HCT116 (cell line): Measurements from ENCODE around the gene CASK. TPM values are rescaled to one million over a fixed set of nuclear protein-coding genes. Genes with fewer than 3 reads are reported as not detected.
A peak's percentile ranks its signal among the peaks of the same experiment; 100 is the strongest.

Experiments used
- ATAC-seq: fragments of 200-7000 bp; cut with Tn5 transposase; 2 replicates; pipeline ENCODE4 v1.9.1; 2020; ENCODE audit warnings: mild to moderate bottlenecking, moderate library complexity
- BruUV-seq: library from RNA; stranded (reverse); fragments of 400-500 nt; replicated peaks from 2 replicates; lab custom pipeline; 2021; lab: Mats Ljungman, UMichigan
- CTCF ChIA-PET: fragments of 300-600 bp; sonication (Branson Sonifier 250); formaldehyde crosslinking; loops from one replicate; lab custom pipeline; 2021; ENCODE audit warnings: antibody characterized with exemption; lab: Charles Lee
- POLR2A ChIA-PET: fragments of 300-600, 350-600 bp; sonication (Branson Sonifier 250); formaldehyde crosslinking; loops from one replicate; lab custom pipeline; 2021; ENCODE audit warnings: antibody characterized with exemption; lab: Charles Lee
- RAD21 ChIA-PET, 2 experiments: fragments of 300-600 bp; sonication (Branson Sonifier 250); formaldehyde crosslinking; loops; one replicate each; lab custom pipeline; 2023; ENCODE audit warnings: low total read pairs in 2 of 2; ENCODE audit not compliant: uncharacterized antibody in 2 of 2, unreplicated experiment in 2 of 2, low non-redundant PET in 1 of 2; lab: Charles Lee
- DNase-seq: peaks from one replicate; pipeline ENCODE4 v3.0.0-alpha.2; 2010; ENCODE audit warnings: low read depth, low spot score
- H2AFZ ChIP-seq: fragments of 200-600 bp; shearing (Covaris generic), sonication (generic); 2 replicates; pipeline ENCODE4 v1.6.1; 2017; ENCODE audit warnings: low read depth, mixed run types, mixed read lengths, antibody characterized with exemption, low read length; ENCODE audit not compliant: poor library complexity, severe bottlenecking
- H3K27ac ChIP-seq: 2 replicates; pipeline ENCODE4 v1.5.1; 2012; ENCODE audit warnings: low read depth, low read length
- H3K27me3 ChIP-seq: fragments of 200-600 bp; sonication (generic); 2 replicates; pipeline ENCODE4 v1.6.1; 2016; ENCODE audit warnings: mixed run types, low read length, mixed read lengths; ENCODE audit not compliant: insufficient read depth
- H3K36me3 ChIP-seq, 2 experiments: fragments of 200-500 bp in 1 of 2; fragments of 200-600 bp in 1 of 2; sonication (Bioruptor generic) in 1 of 2; sonication (generic) in 1 of 2; 2 replicates each; pipeline versions ENCODE4 v1.5.1 to v1.6.1; 2014 to 2016; ENCODE audit warnings: low read length in 2 of 2, inconsistent platforms in 1 of 2, mixed read lengths in 1 of 2, mixed run types in 1 of 2; ENCODE audit not compliant: insufficient read depth in 2 of 2, control insufficient read depth in 1 of 2
- H3K4me1 ChIP-seq, 2 experiments: fragments of 200-600 bp in 1 of 2; sonication (generic) in 1 of 2; 2 replicates each; pipeline versions ENCODE4 v1.5.1 to v1.6.1; 2012 to 2017; ENCODE audit warnings: low read length in 2 of 2, inconsistent platforms in 1 of 2, mild to moderate bottlenecking in 1 of 2, mixed read lengths in 1 of 2, mixed run types in 1 of 2, moderate library complexity in 1 of 2; ENCODE audit not compliant: insufficient read depth in 2 of 2, control insufficient read depth in 1 of 2
- H3K4me2 ChIP-seq: fragments of 200-600 bp; sonication (generic); 2 replicates; pipeline ENCODE4 v1.6.1; 2017; ENCODE audit warnings: mixed run types, low read length, mixed read lengths
- H3K4me3 ChIP-seq, 2 experiments: fragments of 200-600 bp in 1 of 2; sonication (generic) in 1 of 2; replicated peaks in 1 of 2; 2 replicates each; pipeline ENCODE4 v1.5.1; 2011 to 2016; ENCODE audit warnings: low read length in 2 of 2, control low read depth in 1 of 2, low read depth in 1 of 2, mild to moderate bottlenecking in 1 of 2, mixed read lengths in 1 of 2, mixed run types in 1 of 2
- H3K79me2 ChIP-seq: fragments of 200-600 bp; sonication (generic); 2 replicates; pipeline ENCODE4 v1.6.1; 2017; ENCODE audit warnings: mild to moderate bottlenecking, mixed run types, low read length, moderate library complexity, mixed read lengths; ENCODE audit not compliant: insufficient read depth
- H3K9ac ChIP-seq: fragments of 200-600 bp; sonication (generic); 2 replicates; pipeline ENCODE4 v1.6.1; 2016; ENCODE audit warnings: low read length, mixed read lengths
- H3K9me2 ChIP-seq: fragments of 200-600 bp; sonication (generic), shearing (Covaris generic); 2 replicates; pipeline ENCODE4 v1.6.1; 2017; ENCODE audit warnings: mixed run types, mild to moderate bottlenecking, moderate library complexity; ENCODE audit not compliant: insufficient read depth
- H3K9me3 ChIP-seq, 2 experiments: fragments of 200-500 bp in 1 of 2; fragments of 200-600 bp in 1 of 2; sonication (Bioruptor generic) in 1 of 2; sonication (generic) in 1 of 2; 2 replicates each; pipeline ENCODE4 v1.6.1; 2014 to 2017; ENCODE audit warnings: low read length in 2 of 2, mixed read lengths in 2 of 2, inconsistent platforms in 1 of 2, low read depth in 1 of 2, mild to moderate bottlenecking in 1 of 2, mixed run types in 1 of 2, moderate library complexity in 1 of 2; ENCODE audit not compliant: control insufficient read depth in 1 of 2, insufficient read depth in 1 of 2
- H4K20me1 ChIP-seq: fragments of 200-600 bp; sonication (generic), shearing (Covaris generic); 2 replicates; pipeline ENCODE4 v1.6.1; 2017; ENCODE audit warnings: mixed run types, mild to moderate bottlenecking, moderate library complexity; ENCODE audit not compliant: insufficient read depth
- CEBPB ChIP-seq: IDR thresholded peaks from 2 replicates; pipeline ENCODE4 v1.6.1; 2012; ENCODE audit warnings: low read depth
- RAD21 ChIP-seq: IDR thresholded peaks from 2 replicates; pipeline ENCODE4 v1.6.1; 2012; ENCODE audit warnings: low read depth, mild to moderate bottlenecking
- SIN3A ChIP-seq: IDR thresholded peaks from 2 replicates; pipeline ENCODE4 v1.6.1; 2012; ENCODE audit warnings: low read depth
- SRF ChIP-seq: IDR thresholded peaks from 2 replicates; pipeline ENCODE4 v1.6.1; 2012; ENCODE audit warnings: low read depth
- YY1 ChIP-seq: IDR thresholded peaks from 2 replicates; pipeline ENCODE4 v1.6.1; 2011; ENCODE audit warnings: low read length, low read depth, moderate library complexity, mild to moderate bottlenecking; ENCODE audit not compliant: insufficient replicate concordance; ENCODE audit errors: extremely low read depth
- intact Hi-C: fragments of 100-400 bp; cut with micrococcal nuclease; formaldehyde crosslinking; loops from 2 replicates; pipeline ENCODE4 v1.10.0; 2022
- total RNA-seq: library from RNA; stranded (reverse); gene quantifications from one replicate; pipeline ENCODE4 v1.2.1, GENCODE V29; 2021; ENCODE audit not compliant: unreplicated experiment
- TF ChIP-seq, protein P1 (sequence below): IDR thresholded peaks from 2 replicates; pipeline ENCODE4 v1.6.1; 2012; ENCODE audit warnings: low read depth
- TF ChIP-seq, protein P2 (sequence below): IDR thresholded peaks from 2 replicates; pipeline ENCODE4 v1.6.1; 2012
- TF ChIP-seq, protein P3 (sequence below), 3 experiments: fragments of 200-600 bp in 1 of 3; sonication (generic) in 1 of 3; IDR thresholded peaks in 2 of 3; conservative IDR thresholded peaks in 1 of 3; 2 replicates each; pipeline ENCODE4 v1.5.1; 2012 to 2017; ENCODE audit warnings: low read depth in 2 of 3, low read length in 2 of 3, antibody characterized with exemption in 1 of 3, borderline replicate concordance in 1 of 3, control low read depth in 1 of 3, mild to moderate bottlenecking in 1 of 3, mixed read lengths in 1 of 3, mixed run types in 1 of 3, moderate library complexity in 1 of 3; ENCODE audit not compliant: insufficient read depth in 1 of 3

The CASK gene
- total RNA-seq, 1 experiment from 2014 or later, result 39.0 TPM

DNA sequence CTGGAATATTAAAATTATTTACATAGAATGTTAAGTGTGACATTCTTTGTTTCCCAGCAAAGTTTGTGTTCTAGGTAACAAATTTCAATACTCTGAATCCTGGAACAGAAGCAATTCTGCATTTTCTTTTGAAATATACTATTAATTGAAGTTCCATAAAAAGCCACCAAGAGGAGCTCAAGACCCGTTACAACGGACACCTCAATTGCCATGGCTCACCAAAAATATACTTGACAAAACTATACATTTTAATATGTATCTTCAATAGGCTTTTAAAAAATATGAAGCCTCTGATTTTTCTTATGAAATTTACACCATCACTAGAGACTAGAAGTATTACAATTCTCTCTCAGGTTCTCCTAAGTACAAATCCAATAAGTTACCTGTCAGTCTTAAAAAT lies 364.8 kb downstream of the CASK start:
- Histone ChIP-seq H3K27ac (no peak overlapping the region), H3K4me1 (no peaks in the 10 kb centered on the region), H2AFZ (no peak overlapping the region), H3K4me3 (no peak overlapping the region), H3K79me2 (no peaks in the 10 kb centered on the region), H3K9me2 (no peaks in the 10 kb centered on the region), H3K9ac (no peak overlapping the region), H3K9me3 (no peaks in the 10 kb centered on the region), H3K27me3 (no peaks in the 10 kb centered on the region), H4K20me1 (no peaks in the 10 kb centered on the region; the same call in 1 of the 2 replicates), H3K36me3 (no peaks in the 10 kb centered on the region), H3K4me2 (no peak overlapping the region)
- DNase-seq (no peak), ATAC-seq (no peak)
- POLR2A ChIA-PET, result no interaction called here
- no TSS peak for BruUV-seq
- CTCF ChIA-PET, result interaction anchor here (0.6 to 1.7 kb wide), 3 partner anchors 202 to 1172 kb away, joined by 3 to 10 read pairs (median 3); no protein-coding TSS in a partner anchor
- TF ChIP-seq SRF, result no peak
- TF ChIP-seq, protein P1, sequence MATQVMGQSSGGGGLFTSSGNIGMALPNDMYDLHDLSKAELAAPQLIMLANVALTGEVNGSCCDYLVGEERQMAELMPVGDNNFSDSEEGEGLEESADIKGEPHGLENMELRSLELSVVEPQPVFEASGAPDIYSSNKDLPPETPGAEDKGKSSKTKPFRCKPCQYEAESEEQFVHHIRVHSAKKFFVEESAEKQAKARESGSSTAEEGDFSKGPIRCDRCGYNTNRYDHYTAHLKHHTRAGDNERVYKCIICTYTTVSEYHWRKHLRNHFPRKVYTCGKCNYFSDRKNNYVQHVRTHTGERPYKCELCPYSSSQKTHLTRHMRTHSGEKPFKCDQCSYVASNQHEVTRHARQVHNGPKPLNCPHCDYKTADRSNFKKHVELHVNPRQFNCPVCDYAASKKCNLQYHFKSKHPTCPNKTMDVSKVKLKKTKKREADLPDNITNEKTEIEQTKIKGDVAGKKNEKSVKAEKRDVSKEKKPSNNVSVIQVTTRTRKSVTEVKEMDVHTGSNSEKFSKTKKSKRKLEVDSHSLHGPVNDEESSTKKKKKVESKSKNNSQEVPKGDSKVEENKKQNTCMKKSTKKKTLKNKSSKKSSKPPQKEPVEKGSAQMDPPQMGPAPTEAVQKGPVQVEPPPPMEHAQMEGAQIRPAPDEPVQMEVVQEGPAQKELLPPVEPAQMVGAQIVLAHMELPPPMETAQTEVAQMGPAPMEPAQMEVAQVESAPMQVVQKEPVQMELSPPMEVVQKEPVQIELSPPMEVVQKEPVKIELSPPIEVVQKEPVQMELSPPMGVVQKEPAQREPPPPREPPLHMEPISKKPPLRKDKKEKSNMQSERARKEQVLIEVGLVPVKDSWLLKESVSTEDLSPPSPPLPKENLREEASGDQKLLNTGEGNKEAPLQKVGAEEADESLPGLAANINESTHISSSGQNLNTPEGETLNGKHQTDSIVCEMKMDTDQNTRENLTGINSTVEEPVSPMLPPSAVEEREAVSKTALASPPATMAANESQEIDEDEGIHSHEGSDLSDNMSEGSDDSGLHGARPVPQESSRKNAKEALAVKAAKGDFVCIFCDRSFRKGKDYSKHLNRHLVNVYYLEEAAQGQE, result no peak
- TF ChIP-seq, protein P2, sequence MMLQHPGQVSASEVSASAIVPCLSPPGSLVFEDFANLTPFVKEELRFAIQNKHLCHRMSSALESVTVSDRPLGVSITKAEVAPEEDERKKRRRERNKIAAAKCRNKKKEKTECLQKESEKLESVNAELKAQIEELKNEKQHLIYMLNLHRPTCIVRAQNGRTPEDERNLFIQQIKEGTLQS, result no peak
- TF ChIP-seq, protein P3, sequence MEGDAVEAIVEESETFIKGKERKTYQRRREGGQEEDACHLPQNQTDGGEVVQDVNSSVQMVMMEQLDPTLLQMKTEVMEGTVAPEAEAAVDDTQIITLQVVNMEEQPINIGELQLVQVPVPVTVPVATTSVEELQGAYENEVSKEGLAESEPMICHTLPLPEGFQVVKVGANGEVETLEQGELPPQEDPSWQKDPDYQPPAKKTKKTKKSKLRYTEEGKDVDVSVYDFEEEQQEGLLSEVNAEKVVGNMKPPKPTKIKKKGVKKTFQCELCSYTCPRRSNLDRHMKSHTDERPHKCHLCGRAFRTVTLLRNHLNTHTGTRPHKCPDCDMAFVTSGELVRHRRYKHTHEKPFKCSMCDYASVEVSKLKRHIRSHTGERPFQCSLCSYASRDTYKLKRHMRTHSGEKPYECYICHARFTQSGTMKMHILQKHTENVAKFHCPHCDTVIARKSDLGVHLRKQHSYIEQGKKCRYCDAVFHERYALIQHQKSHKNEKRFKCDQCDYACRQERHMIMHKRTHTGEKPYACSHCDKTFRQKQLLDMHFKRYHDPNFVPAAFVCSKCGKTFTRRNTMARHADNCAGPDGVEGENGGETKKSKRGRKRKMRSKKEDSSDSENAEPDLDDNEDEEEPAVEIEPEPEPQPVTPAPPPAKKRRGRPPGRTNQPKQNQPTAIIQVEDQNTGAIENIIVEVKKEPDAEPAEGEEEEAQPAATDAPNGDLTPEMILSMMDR (IDR thresholded peaks at IDR 0.05 in 2 of 3, conservative IDR thresholded peaks at IDR 0.05 in 1 of 3; ENCODE audit: borderline replicate concordance in 1 of 3, insufficient read depth in 1 of 3, low read depth in 2 of 3, low read length in 2 of 3), result peak; percentile 8 to 42 (median 11); a peak in 3 of 6 replicates
- no peak for TF ChIP-seq CEBPB
- TF ChIP-seq RAD21, result peak; percentile 37; the same call in 1 of the 2 replicates
- no peak for TF ChIP-seq YY1
- TF ChIP-seq SIN3A, result no peak
- RAD21 ChIA-PET, result no interaction called here
- intact Hi-C loops, result loop anchor here (2.0 kb wide), 1 partner anchor 202 kb away; no protein-coding TSS in a partner anchor
